Measurements from ENCODE around the gene NPNT.
A peak's percentile ranks its signal among the peaks of the same experiment; 100 is the strongest.

Gene NPNT

GRCh38 chr4:105870963-105871362, 24.3 kb upstream of the NPNT start:
- no peaks in the 10 kb centered on the region for H3K4me1 ChIP-seq
- no peak overlapping the region for H3K4me3 ChIP-seq (ENCODE audit: low read depth, low read length)
- no peak for DNase-seq
- no peaks in the 10 kb centered on the region for H3K27me3 ChIP-seq
- no peaks in the 10 kb centered on the region for H3K9me3 ChIP-seq
- TF ChIP-seq CTCF (IDR thresholded peaks at IDR 0.05; ENCODE audit: low read depth, low read length), result no peak
- H3K36me3 ChIP-seq, result no peaks in the 10 kb centered on the region

GRCh38 chr4:105871997-105872396, 23.3 kb upstream of the NPNT start:
- H3K9me3 ChIP-seq, result no peaks in the 10 kb centered on the region
- no peak for TF ChIP-seq CTCF (IDR thresholded peaks at IDR 0.05; ENCODE audit: low read depth, low read length)
- H3K4me1 ChIP-seq, result no peaks in the 10 kb centered on the region
- H3K27me3 ChIP-seq, result no peaks in the 10 kb centered on the region
- no peak for DNase-seq
- no peaks in the 10 kb centered on the region for H3K36me3 ChIP-seq
- H3K4me3 ChIP-seq (ENCODE audit: low read depth, low read length), result no peak overlapping the region

GRCh38 chr4:105875233-105875632, 20.0 kb upstream of the NPNT start:
- DNase-seq, result no peak
- H3K27me3 ChIP-seq, result no peaks in the 10 kb centered on the region
- no peak overlapping the region for H3K4me3 ChIP-seq (ENCODE audit: low read depth, low read length)
- no peaks in the 10 kb centered on the region for H3K36me3 ChIP-seq
- no peaks in the 10 kb centered on the region for H3K4me1 ChIP-seq
- no peak for TF ChIP-seq CTCF (IDR thresholded peaks at IDR 0.05; ENCODE audit: low read depth, low read length)
- no peaks in the 10 kb centered on the region for H3K9me3 ChIP-seq

GRCh38 chr4:105878668-105879067, 16.6 kb upstream of the NPNT start:
- no peaks in the 10 kb centered on the region for H3K9me3 ChIP-seq
- DNase-seq, result no peak

GRCh38 chr4:105887508-105887907, 7.8 kb upstream of the NPNT start:
- Histone ChIP-seq H3K9me3 (no peaks in the 10 kb centered on the region), H3K4me1 (no peaks in the 10 kb centered on the region), H3K4me3 (ENCODE audit: low read depth, low read length) (no peak overlapping the region), H3K27me3 (peaks cover 11% of the 10 kb centered on the region), H3K36me3 (no peaks in the 10 kb centered on the region)
- TF ChIP-seq CTCF (IDR thresholded peaks at IDR 0.05; ENCODE audit: low read depth, low read length), result no peak
- DNase-seq, result no peak

More at GRCh38 chr4:105878668-105879067, 16.6 kb upstream of the NPNT start:
- Histone ChIP-seq H3K4me1 (no peaks in the 10 kb centered on the region), H3K36me3 (no peaks in the 10 kb centered on the region), H3K27me3 (no peaks in the 10 kb centered on the region), H3K4me3 (ENCODE audit: low read depth, low read length) (no peak overlapping the region)
- TF ChIP-seq CTCF (IDR thresholded peaks at IDR 0.05; ENCODE audit: low read depth, low read length), result no peak

GRCh38 chr4:105895583-105896460, 551 bp downstream of the NPNT start:
- H3K36me3 ChIP-seq, result no peaks in the 10 kb centered on the region
- DNase-seq, result peak; percentile 29
- peaks cover 91% of the 10 kb centered on the region for H3K27me3 ChIP-seq
- no peaks in the 10 kb centered on the region for H3K9me3 ChIP-seq
- H3K4me3 ChIP-seq (ENCODE audit: low read depth, low read length), result peak overlapping the region; percentile 38
- TF ChIP-seq CTCF (IDR thresholded peaks at IDR 0.05; ENCODE audit: low read depth, low read length), result no peak
- H3K4me1 ChIP-seq, result no peaks in the 10 kb centered on the region

All from BE2C (cell line).